ENCODE data around the gene HOXB9. TPM values are rescaled to one million over a fixed set of nuclear protein-coding genes. Genes with fewer than 3 reads are reported as not detected.
A peak's percentile ranks its signal among the peaks of the same experiment; 100 is the strongest.

Gene HOXB9
- total RNA-seq, 2 experiments from 2014 or later: 8.4 to 19.6 TPM

- Mint-ChIP-seq H3K4me1 (peaks cover 43% of the 10 kb centered on the region), H3K27ac (peak overlapping the region; percentile 6), H3K9me3 (ENCODE audit: low read depth) (no peaks in the 10 kb centered on the region), H3K27me3 (peaks cover 91% of the 10 kb centered on the region), H3K4me3 (no peak overlapping the region), H3K36me3 (peaks cover 2% of the 10 kb centered on the region)
- CTCF ChIA-PET: interaction anchor here (0.9 to 11.2 kb wide), 14 partner anchors 10 to 774 kb away, joined by 3 to 190 read pairs (median 4); partner anchors contain the start of genes HOXB9 and SNX11
- DNase-seq (no peak), ATAC-seq (no peak)
Observed at GRCh38 chr17:48616717-48617470, 9.3 kb downstream of the HOXB9 start.

GRCh38 chr17:48615963-48616716 lies 10.0 kb downstream of the HOXB9 start:
- Mint-ChIP-seq H3K27me3 (peaks cover 89% of the 10 kb centered on the region), H3K9me3 (ENCODE audit: low read depth) (no peaks in the 10 kb centered on the region), H3K27ac (no peak overlapping the region), H3K4me1 (peaks cover 49% of the 10 kb centered on the region), H3K4me3 (no peak overlapping the region), H3K36me3 (peaks cover 2% of the 10 kb centered on the region)
- ATAC-seq (no peak), DNase-seq (no peak)
- CTCF ChIA-PET: interaction anchor here (0.8 to 1.6 kb wide), 7 partner anchors 8 to 590 kb away, joined by 3 to 4 read pairs (median 3); no protein-coding TSS in a partner anchor

DNA sequence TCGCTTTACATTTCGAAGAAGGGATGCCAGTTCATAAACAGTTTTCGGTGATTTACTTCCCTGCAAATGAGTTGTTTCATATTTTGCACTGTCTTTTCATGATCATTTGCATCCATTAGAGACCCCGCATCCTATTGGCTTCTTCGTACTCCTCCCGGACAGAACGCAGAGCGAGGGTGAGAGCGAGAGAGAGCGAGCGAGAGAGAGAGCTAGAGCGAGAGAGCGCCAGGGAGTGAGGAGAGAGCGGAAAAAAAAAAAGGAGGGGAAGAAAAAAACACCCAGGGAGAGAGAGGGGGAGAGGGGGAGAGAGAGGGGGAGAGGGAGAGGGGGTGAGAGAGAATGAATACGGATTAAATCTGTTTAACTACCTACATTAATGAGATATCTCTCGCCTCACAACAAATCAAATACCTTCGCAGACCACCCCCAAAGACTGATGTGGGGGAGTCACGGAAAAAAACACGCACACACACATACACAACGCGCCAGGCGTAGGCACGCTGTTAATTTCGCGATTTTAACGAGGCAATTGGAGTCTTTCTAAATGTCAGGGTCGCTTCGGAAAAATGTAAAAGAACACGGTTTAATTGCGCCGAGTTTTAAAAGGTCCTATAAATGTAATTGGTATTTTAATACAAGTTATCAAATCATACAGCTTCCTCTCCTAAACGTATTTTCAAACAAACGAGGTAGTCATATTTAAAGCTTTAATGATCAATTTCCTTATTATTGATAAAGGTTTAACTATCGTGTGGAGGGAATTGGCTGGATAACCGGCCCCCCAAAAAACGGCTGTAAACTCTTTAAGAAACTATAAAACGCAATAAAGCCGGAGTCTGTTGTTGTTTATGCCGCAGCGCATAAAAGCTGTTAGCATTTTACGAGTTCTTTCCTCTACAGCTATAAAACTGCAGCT lies 10.9 kb downstream of the HOXB9 start, which contains the start of gene HOXB8:
Gene HOXB8 (minus strand): TSS at position 246 of the 916 bp plus-strand sequence. CDS start 588 bp downstream, outside the sequence.
- H3K4me3 Mint-ChIP-seq: peak within 1 kb of the TSS; percentile 15

DNA sequence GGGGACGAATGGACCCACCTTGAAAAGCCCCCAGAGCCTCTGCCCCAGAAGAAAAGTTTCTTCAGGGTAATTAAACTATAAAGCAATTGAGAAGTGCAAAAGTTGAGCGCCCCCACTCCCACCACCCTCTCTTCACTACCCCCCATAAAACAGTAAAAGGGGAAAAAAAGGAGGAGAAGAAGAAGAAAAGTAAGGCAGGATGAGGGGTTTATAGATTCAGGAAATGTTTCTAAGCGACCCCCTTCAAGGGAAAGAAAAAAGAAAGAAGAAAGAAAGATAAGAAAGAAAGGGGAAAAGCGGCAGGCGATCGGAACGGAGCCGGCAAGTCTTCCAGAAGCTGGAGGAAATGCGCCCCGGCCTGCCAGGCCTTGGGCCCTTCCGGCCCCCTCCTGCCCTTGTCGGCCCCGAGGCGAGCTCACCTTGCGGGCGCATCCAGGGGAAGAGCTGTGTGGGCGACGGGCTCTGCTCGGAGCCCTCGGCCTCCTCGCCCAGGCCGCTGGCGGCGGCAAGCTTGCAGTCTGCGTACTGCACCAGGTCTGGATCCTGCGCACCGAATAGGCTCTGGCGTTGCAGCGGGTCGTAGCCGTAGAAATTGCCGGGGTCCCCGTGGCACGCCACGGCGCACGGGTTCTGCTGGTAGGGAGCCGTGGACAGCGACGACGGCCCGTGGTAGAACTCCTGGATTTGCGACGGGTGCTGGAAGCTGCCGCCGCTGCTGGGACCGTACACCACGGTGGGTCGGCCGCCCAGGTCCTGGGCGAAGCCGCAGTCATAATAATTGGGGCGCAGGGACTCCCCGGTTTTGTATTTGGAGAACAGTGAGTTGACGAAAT lies 12.1 kb downstream of the HOXB9 start:
- Mint-ChIP-seq H3K36me3 (peaks cover 2% of the 10 kb centered on the region), H3K27ac (peak overlapping the region; percentile 49), H3K4me3 (peak overlapping the region; percentile 15), H3K27me3 (peaks cover 83% of the 10 kb centered on the region), H3K4me1 (peaks cover 51% of the 10 kb centered on the region), H3K9me3 (ENCODE audit: low read depth) (no peaks in the 10 kb centered on the region)
- no peak for DNase-seq
- CTCF ChIA-PET: interaction anchor here (0.6 to 2.9 kb wide), 12 partner anchors 8 to 549 kb away, joined by 3 to 23 read pairs (median 3); partner anchors contain the start of gene HOXB9
- no peak for ATAC-seq

More for the DNA sequence above, 10.9 kb downstream of the HOXB9 start, which contains the start of gene HOXB8:
- ATAC-seq (no peak), DNase-seq (no peak)
- no peaks in the 10 kb centered on the region for H3K9me3 Mint-ChIP-seq (ENCODE audit: low read depth)
- peaks cover 55% of the 10 kb centered on the region for H3K4me1 Mint-ChIP-seq
- H3K27ac Mint-ChIP-seq: peak within 1 kb of the TSS; percentile 63
- CTCF ChIA-PET: interaction anchor here (0.8 to 2.9 kb wide), 11 partner anchors 9 to 590 kb away, joined by 3 to 21 read pairs (median 3); no protein-coding TSS in a partner anchor
- peaks cover 86% of the 10 kb centered on the region for H3K27me3 Mint-ChIP-seq
- H3K36me3 Mint-ChIP-seq: peaks cover 2% of the 10 kb centered on the region

DNA sequence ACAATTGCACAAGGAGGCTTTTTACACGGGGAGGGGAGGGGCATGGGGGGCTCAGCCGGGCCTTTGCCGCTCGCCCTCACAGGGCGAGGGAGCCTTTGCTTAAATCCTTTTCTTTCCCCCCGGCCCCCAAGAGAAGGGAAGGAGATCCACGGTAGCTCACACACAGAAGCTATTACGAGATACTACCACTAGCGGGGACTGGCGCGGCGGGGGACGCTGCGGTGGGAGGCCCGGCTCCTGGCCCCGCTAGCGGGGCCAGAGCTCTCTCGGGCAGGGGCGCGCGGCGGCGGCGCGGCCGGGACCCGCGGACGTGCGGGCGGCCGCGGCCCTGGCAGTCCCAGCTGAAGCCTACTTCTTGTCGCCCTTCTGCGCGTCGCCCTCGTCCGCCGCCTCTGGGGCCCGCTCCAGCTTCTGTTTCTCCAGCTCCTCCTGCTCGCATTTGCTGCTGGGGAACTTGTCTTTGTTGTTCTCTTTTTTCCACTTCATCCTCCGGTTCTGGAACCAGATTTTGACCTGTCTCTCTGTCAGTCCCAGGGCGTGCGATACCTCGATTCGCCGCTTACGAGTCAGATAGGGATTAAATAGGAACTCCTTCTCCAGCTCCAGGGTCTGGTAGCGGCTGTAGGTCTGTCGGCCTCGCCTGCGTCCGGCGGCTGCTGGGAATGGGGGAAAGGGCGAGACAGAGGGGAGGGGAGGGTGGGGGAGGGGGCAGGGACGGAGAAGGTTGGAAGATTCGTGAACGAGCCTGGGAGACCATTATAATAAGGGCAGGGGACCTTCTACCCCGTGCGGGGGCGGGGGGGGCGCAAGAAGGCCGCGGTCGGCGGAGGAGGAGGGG lies 13.1 kb downstream of the HOXB9 start:
- Mint-ChIP-seq H3K4me1 (peaks cover 42% of the 10 kb centered on the region), H3K27ac (peak overlapping the region; percentile 72)
- CTCF ChIA-PET: interaction anchor here (0.5 to 2.9 kb wide), 15 partner anchors 9 to 534 kb away, joined by 3 to 23 read pairs (median 3); partner anchors contain the start of gene HOXB9

GRCh38 chr17:48612456-48612853 lies 13.7 kb downstream of the HOXB9 start:
- Mint-ChIP-seq H3K36me3 (peaks cover 2% of the 10 kb centered on the region), H3K4me3 (peak overlapping the region; percentile 76), H3K27ac (peak overlapping the region; percentile 72), H3K4me1 (peaks cover 42% of the 10 kb centered on the region), H3K27me3 (peaks cover 81% of the 10 kb centered on the region), H3K9me3 (ENCODE audit: low read depth) (no peaks in the 10 kb centered on the region)
- ATAC-seq (no peak), DNase-seq (no peak)
- CTCF ChIA-PET: interaction anchor here (0.7 to 2.9 kb wide), 13 partner anchors 9 to 533 kb away, joined by 3 to 23 read pairs (median 4); partner anchors contain the start of gene HOXB9

More for the DNA sequence above, 13.1 kb downstream of the HOXB9 start:
- peak; percentile 68 for ATAC-seq
- peaks cover 2% of the 10 kb centered on the region for H3K36me3 Mint-ChIP-seq
- H3K4me3 Mint-ChIP-seq: peak overlapping the region; percentile 76
- H3K27me3 Mint-ChIP-seq: peaks cover 81% of the 10 kb centered on the region
- no peaks in the 10 kb centered on the region for H3K9me3 Mint-ChIP-seq (ENCODE audit: low read depth)
- no peak for DNase-seq

- CTCF ChIA-PET: interaction anchor here (2.7 to 2.9 kb wide), 2 partner anchors 13 to 24 kb away, joined by 21 to 23 read pairs; partner anchors contain the start of gene HOXB9
- no peak overlapping the region for H3K27ac Mint-ChIP-seq
- peak; percentile 26 for ATAC-seq
- no peak for DNase-seq
- peaks cover 36% of the 10 kb centered on the region for H3K4me1 Mint-ChIP-seq
- no peaks in the 10 kb centered on the region for H3K9me3 Mint-ChIP-seq (ENCODE audit: low read depth)
- peaks cover 2% of the 10 kb centered on the region for H3K36me3 Mint-ChIP-seq
- peak overlapping the region; percentile 81 for H3K4me3 Mint-ChIP-seq
- H3K27me3 Mint-ChIP-seq: peaks cover 81% of the 10 kb centered on the region
Observed at GRCh38 chr17:48611681-48612455, 14.3 kb downstream of the HOXB9 start.

DNA sequence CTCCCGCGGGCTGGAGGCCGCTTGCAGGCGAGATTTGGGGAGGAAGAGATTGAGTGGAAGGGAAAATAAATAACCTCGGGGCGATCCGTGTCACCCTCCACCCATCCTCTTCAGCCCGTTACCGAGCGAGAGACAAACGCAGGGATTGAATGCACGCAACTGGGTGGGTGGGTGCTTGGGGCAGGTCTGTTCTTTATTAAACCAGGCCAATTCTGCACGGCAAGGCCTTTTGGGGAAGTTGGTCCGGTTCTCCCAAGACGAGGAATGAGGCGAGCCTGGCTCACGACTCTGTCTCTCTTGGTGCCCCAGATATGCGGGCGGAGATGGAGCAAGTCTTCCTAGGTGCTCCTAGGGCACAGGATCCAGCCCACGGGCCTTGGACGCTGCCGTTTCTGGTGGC lies 14.9 kb downstream of the HOXB9 start:
- H3K36me3 Mint-ChIP-seq: peaks cover 2% of the 10 kb centered on the region
- ATAC-seq: peak; percentile 7

GRCh38 chr17:48610282-48611211 lies 15.6 kb downstream of the HOXB9 start, which contains the start of gene HOXB7:
HOXB7 (minus strand) TSS chr17:48611017; CDS start chr17:48610918, 99 bp downstream.
- peak within 1 kb of the TSS; percentile 81 for H3K4me3 Mint-ChIP-seq
- DNase-seq (peak; percentile 81), ATAC-seq (peak; percentile 54)
- peaks cover 35% of the 10 kb centered on the region for H3K4me1 Mint-ChIP-seq
- H3K36me3 Mint-ChIP-seq: peaks cover 2% of the 10 kb centered on the region
- no peaks in the 10 kb centered on the region for H3K9me3 Mint-ChIP-seq (ENCODE audit: low read depth)
- H3K27me3 Mint-ChIP-seq: peaks cover 79% of the 10 kb centered on the region
- CTCF ChIA-PET: interaction anchor here (0.6 to 4.8 kb wide), 12 partner anchors 9 to 640 kb away, joined by 3 to 40 read pairs (median 3); partner anchors contain the start of genes CDK5RAP3 and HOXB5
- peak within 1 kb of the TSS; percentile 22 for H3K27ac Mint-ChIP-seq

More for the DNA sequence above, 14.9 kb downstream of the HOXB9 start:
- peaks cover 81% of the 10 kb centered on the region for H3K27me3 Mint-ChIP-seq
- no peaks in the 10 kb centered on the region for H3K9me3 Mint-ChIP-seq (ENCODE audit: low read depth)
- H3K4me1 Mint-ChIP-seq: peaks cover 35% of the 10 kb centered on the region
- H3K27ac Mint-ChIP-seq: peak overlapping the region; percentile 22
- CTCF ChIA-PET: no interaction called here
- no peak for DNase-seq
- peak overlapping the region; percentile 81 for H3K4me3 Mint-ChIP-seq

Data from activated CD8-positive, alpha-beta memory T cell treated with anti-CD3 and anti-CD28 coated beads, Interleukin-2, amount 10 ng/mL, durations not matched to agents 7 days and 5 days (primary cell).